ENCODE measurements around the gene TNNT1.

Gene TNNT1

DNA sequence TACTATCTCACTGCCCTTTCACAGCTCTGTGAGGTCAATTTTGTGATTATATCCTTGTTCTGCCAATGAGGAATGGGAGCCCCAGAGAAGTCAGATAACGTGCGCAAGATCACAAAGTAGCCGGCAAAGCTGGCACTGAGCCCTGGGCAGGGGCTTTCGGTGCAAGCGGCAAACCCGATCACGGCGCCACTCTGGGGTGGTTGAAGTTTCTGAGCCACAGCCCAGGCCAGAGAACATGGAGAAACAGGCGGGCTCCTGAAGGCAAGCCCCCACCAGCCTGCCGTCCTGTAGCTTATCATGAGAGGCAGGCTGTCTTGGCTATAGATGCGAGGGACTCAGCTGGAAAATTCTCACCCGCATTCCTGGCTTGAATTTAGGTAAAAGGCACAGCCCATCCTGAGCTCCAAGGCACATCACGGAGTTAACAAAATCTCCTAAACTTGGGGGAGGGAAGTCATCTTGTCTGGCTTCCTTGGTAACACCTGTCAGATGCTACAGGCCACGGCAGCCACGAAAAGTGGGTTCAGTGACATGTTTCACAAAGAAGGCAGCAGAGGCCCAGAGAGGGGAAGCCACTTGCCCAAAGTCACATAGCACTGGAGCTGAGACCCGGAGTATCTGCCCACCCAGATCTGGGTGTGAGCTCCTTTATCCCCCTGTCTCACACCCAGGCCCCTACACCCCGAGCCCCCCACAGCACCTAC lies 12.5 kb downstream of the TNNT1 start:
- Histone ChIP-seq H3K36me3 (ENCODE audit: insufficient read depth, low read length) (no peaks in the 10 kb centered on the region), H3K9me3 (ENCODE audit: low read depth, low read length) (no peaks in the 10 kb centered on the region), H3K4me3 (no peak overlapping the region), H3K9ac (ENCODE audit: insufficient read length) (no peak overlapping the region), H3K27ac (no peak overlapping the region)
- DNase-seq (ENCODE audit: low read depth, low spot score), result no peak
- no peak for TF ChIP-seq POLR2AphosphoS5 (IDR thresholded peaks at IDR 0.05; ENCODE audit: borderline replicate concordance, low read depth, low read length)
- TF ChIP-seq FOXP2 (optimal IDR thresholded peaks at IDR 0.05; ENCODE audit: control extremely low read depth, extremely low read length, insufficient read depth), result no peak
- no peak for TF ChIP-seq EZH2 (IDR thresholded peaks at IDR 0.05)

DNA sequence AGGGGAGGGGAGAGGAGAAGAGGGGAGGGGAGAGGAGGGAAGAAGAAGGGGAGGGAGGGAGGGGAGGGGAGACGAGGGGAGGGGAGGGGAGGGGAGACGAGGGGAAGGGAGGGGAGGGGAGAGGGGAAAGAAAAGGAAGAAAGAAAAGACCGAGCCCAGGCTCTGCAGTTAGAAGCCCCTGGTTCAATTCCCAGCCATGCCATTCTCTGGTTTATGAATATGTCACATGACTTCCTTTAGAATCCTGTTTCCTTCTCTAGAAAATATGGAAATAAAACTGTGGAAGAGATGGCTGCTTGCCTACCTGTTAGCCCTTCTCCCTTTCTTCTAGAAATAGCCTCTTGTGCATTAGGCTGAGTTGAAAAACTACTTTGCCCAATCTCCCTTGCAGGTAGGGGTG lies 14.3 kb downstream of the TNNT1 start:
- peak overlapping the region; percentile 27 for H3K27ac ChIP-seq
- no peaks in the 10 kb centered on the region for H3K9me3 ChIP-seq (ENCODE audit: low read depth, low read length)
- no peak overlapping the region for H3K9ac ChIP-seq (ENCODE audit: insufficient read length)
- TF ChIP-seq POLR2AphosphoS5 (IDR thresholded peaks at IDR 0.05; ENCODE audit: borderline replicate concordance, low read depth, low read length) (no peak), FOXP2 (optimal IDR thresholded peaks at IDR 0.05; ENCODE audit: control extremely low read depth, extremely low read length, insufficient read depth) (no peak), EZH2 (IDR thresholded peaks at IDR 0.05) (no peak)
- no peak for DNase-seq (ENCODE audit: low read depth, low spot score)
- no peaks in the 10 kb centered on the region for H3K36me3 ChIP-seq (ENCODE audit: insufficient read depth, low read length)
- no peak overlapping the region for H3K4me3 ChIP-seq

DNA sequence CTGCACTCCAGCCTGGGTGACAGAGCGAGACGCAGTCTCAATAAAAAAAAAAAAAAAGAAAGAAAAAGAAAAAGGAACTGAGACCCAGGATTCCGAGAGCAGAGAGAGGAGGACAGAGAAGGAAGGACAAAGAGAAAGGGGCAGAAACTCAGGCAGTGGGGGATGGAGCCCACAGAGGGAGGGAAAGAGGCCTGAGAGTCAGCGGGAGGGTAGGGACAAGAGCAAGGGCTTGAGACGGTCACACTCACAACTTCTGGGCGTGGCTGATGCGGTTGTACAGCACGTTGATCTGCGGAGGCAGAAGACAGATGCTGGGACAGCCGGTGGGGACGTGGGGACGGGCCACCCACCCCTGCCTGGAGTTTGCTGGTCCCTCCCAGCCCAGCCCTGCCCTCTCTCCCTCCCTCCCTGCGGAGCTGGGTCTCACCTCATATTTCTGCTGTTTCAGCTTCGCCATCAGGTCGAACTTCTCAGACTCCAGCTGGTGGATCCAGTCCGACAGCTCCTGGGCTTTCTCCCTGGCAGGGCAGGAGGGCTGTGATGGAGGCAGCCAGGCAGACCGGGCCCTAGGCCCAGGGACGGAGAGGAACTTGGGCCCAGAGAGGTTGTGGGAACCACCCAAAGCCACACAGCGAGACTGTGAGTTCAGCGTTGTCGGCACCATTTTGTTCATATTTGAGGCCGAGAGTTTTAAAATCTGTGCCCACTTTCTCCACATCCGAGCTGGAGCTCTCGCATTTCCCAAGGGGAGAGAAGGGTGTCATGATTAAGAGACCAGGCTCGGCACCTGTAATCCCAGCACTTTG lies 15.2 kb downstream of the TNNT1 start:
- H3K27ac ChIP-seq, result no peak overlapping the region
- no peak for DNase-seq (ENCODE audit: low read depth, low spot score)
- H3K36me3 ChIP-seq (ENCODE audit: insufficient read depth, low read length), result no peaks in the 10 kb centered on the region
- TF ChIP-seq EZH2 (IDR thresholded peaks at IDR 0.05), result no peak
- no peak for TF ChIP-seq FOXP2 (optimal IDR thresholded peaks at IDR 0.05; ENCODE audit: control extremely low read depth, extremely low read length, insufficient read depth)
- TF ChIP-seq POLR2AphosphoS5 (IDR thresholded peaks at IDR 0.05; ENCODE audit: borderline replicate concordance, low read depth, low read length), result no peak
- no peak overlapping the region for H3K4me3 ChIP-seq
- H3K9ac ChIP-seq (ENCODE audit: insufficient read length), result no peak overlapping the region
- H3K9me3 ChIP-seq (ENCODE audit: low read depth, low read length), result no peaks in the 10 kb centered on the region

DNA sequence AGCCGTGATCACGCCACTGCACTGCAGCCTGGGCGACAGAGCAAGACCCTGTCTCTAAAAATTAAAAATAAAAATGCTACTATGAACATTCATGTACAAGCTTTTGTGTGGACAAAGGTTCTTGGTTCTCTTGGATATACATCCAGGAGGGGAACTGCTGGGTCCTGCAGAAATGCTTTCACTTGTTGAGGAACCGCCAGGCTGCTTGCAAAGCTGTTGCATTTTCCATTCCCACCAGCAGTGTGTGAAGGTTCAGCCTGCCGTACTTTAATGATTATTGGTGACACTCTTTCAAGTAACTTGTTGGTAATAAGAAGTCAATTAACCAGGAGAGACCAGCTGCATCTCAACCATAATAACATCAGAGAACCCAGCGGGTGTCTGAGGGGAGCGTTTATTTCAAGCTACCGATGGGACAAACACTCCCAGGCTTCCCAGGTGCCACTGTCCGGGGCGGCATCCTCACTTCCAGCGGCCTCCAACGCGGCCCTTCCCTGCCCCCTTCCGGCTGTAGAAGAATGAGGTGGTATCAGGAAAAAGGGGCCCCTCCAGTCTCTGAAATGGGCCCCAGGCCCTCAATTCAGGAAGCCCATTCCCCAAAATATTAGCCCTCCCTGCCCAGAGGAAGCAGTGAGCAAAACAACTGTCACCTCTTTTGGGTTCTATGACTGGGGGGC lies 16.4 kb downstream of the TNNT1 start:
- no peak overlapping the region for H3K9ac ChIP-seq (ENCODE audit: insufficient read length)
- no peak for DNase-seq (ENCODE audit: low read depth, low spot score)
- H3K36me3 ChIP-seq (ENCODE audit: insufficient read depth, low read length), result no peaks in the 10 kb centered on the region
- TF ChIP-seq POLR2AphosphoS5 (IDR thresholded peaks at IDR 0.05; ENCODE audit: borderline replicate concordance, low read depth, low read length) (no peak), EZH2 (IDR thresholded peaks at IDR 0.05) (no peak), FOXP2 (optimal IDR thresholded peaks at IDR 0.05; ENCODE audit: control extremely low read depth, extremely low read length, insufficient read depth) (no peak)
- no peaks in the 10 kb centered on the region for H3K9me3 ChIP-seq (ENCODE audit: low read depth, low read length)
- no peak overlapping the region for H3K27ac ChIP-seq
- no peak overlapping the region for H3K4me3 ChIP-seq

DNA sequence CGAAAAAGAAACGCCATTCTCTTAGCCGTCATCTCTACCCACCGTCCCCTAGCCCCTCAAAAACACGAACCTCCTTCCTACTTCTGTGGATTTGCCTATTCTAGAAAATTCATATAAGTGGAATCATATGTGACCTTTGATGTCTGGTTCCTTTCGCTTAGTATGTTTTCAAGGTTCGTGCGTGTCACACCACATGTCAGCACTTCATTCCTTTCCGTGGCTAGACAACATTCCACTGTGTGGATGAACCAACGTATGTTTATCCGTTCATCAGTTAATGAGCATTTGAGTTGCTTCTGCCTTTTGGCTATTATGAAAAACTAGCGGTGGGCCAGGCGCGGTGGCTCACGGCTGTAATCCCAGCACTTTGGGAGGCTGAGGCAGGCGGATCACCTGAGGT lies 17.6 kb downstream of the TNNT1 start:
- DNase-seq (ENCODE audit: low read depth, low spot score), result no peak
- H3K4me3 ChIP-seq, result no peak overlapping the region
- no peaks in the 10 kb centered on the region for H3K9me3 ChIP-seq (ENCODE audit: low read depth, low read length)
- H3K9ac ChIP-seq (ENCODE audit: insufficient read length), result no peak overlapping the region
- TF ChIP-seq FOXP2 (optimal IDR thresholded peaks at IDR 0.05; ENCODE audit: control extremely low read depth, extremely low read length, insufficient read depth) (no peak), POLR2AphosphoS5 (IDR thresholded peaks at IDR 0.05; ENCODE audit: borderline replicate concordance, low read depth, low read length) (no peak), EZH2 (IDR thresholded peaks at IDR 0.05) (no peak)
- H3K27ac ChIP-seq, result no peak overlapping the region
- H3K36me3 ChIP-seq (ENCODE audit: insufficient read depth, low read length), result no peaks in the 10 kb centered on the region

DNA sequence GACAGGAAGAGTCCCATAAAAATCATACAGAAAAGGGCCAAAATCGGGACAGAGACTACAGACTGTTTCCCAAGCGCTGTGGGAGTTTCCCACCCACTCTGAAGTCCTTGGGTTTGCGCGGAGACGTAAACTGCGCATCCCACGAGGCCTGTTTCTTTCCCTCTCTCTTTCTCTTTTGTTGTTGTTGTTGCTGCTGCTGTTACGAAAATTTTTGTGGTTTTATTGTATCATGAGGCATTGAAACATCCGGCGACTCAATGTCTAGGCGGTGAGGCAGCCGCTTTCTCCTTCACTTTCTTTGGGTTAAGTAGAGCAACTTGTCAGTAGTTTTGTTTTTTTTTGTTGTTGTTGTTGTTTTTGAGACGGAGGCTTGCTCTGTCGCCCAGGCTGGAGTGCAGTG lies 30.0 kb downstream of the TNNT1 start:
- Histone ChIP-seq H3K36me3 (ENCODE audit: insufficient read depth, low read length) (no peaks in the 10 kb centered on the region), H3K9me3 (ENCODE audit: low read depth, low read length) (no peaks in the 10 kb centered on the region), H3K27ac (no peak overlapping the region), H3K4me3 (no peak overlapping the region), H3K9ac (ENCODE audit: insufficient read length) (no peak overlapping the region)
- no peak for DNase-seq (ENCODE audit: low read depth, low spot score)
- TF ChIP-seq EZH2 (IDR thresholded peaks at IDR 0.05) (no peak), FOXP2 (optimal IDR thresholded peaks at IDR 0.05; ENCODE audit: control extremely low read depth, extremely low read length, insufficient read depth) (no peak), POLR2AphosphoS5 (IDR thresholded peaks at IDR 0.05; ENCODE audit: borderline replicate concordance, low read depth, low read length) (no peak)

DNA sequence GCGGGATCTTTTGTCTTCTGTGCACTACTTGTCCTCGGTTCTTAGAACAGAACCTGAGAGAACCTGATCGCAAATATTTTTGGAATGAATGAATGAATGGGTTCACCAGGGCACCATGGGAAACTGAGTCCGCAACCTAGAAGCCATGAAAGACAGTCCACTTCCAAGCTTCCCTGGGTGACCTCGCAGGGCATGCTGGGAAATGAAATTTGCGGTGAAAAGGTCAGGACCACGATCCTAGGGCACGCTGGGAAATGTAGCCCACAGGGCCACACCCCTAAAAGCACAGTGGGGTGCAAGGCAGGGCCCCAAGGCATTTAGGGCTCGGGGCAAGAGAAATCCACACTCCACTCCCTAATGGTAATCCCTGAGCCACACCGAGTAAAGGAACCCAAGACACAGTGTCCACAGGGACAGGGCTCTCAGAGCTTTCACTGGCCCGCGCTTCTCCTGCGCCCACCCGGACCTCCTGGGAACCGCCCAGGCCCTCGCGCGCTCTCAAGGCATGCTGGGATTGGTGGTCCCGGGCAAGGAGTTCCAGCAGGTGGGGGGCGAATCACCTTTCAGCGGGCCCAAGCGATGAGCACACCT lies 30.5 kb downstream of the TNNT1 start:
- TF ChIP-seq POLR2AphosphoS5 (IDR thresholded peaks at IDR 0.05; ENCODE audit: borderline replicate concordance, low read depth, low read length) (no peak), FOXP2 (optimal IDR thresholded peaks at IDR 0.05; ENCODE audit: control extremely low read depth, extremely low read length, insufficient read depth) (no peak), EZH2 (IDR thresholded peaks at IDR 0.05) (no peak)
- Histone ChIP-seq H3K4me3 (peak overlapping the region; percentile 91), H3K36me3 (ENCODE audit: insufficient read depth, low read length) (no peaks in the 10 kb centered on the region), H3K9me3 (ENCODE audit: low read depth, low read length) (no peaks in the 10 kb centered on the region), H3K27ac (peak overlapping the region; percentile 81), H3K9ac (ENCODE audit: insufficient read length) (peak overlapping the region; percentile 81)
- DNase-seq (ENCODE audit: low read depth, low spot score), result no peak

All from SK-N-MC (cell line).